ENCODE results near the gene ALDH18A1. TPM values are rescaled to one million over a fixed set of nuclear protein-coding genes. Genes with fewer than 3 reads are reported as not detected.

The ALDH18A1 gene
- total and polyA plus RNA-seq, 8 donors = 48.2 to 72.0 (median 58.1) TPM

GRCh38 chr10:95693668-95694534, 37.4 kb upstream of the ALDH18A1 start, which contains the start of gene TCTN3:
Gene TCTN3 (minus strand): TSS chr10:95693927. CDS start chr10:95693899, 28 bp downstream.
- peak; percentile 98 to 100 (median 99) for DNase-seq
- peak within 1 kb of the TSS; percentile 82 to 97 for H3K4me3 ChIP-seq
- peaks cover 0 to 11% of the 10 kb centered on the region in 2 donors for H3K36me3 ChIP-seq
- no peaks in the 10 kb centered on the region for H3K27me3 ChIP-seq
- H3K4me1 ChIP-seq = peaks cover 11 to 48% of the 10 kb centered on the region in 2 donors
- no peaks in the 10 kb centered on the region for H3K9me3 ChIP-seq
- intact Hi-C loops (cut with DNase I) = loop anchor here in 1 of 2 donors (10.0 kb wide), 1 partner anchor 151 kb away; no protein-coding TSS in a partner anchor
- peak; percentile 99 for ATAC-seq
- peak; percentile 99 to 100 for TF ChIP-seq CTCF (IDR thresholded peaks at IDR 0.05)
- H3K27ac ChIP-seq = peak within 1 kb of the TSS; percentile 35 to 82

- Histone ChIP-seq H3K36me3 (peaks cover 0 to 11% of the 10 kb centered on the region in 2 donors), H3K27ac (peak overlapping the region; percentile 35 to 82), H3K4me1 (peaks cover 11 to 46% of the 10 kb centered on the region in 2 donors), H3K27me3 (no peaks in the 10 kb centered on the region), H3K4me3 (peak overlapping the region; percentile 82 to 97), H3K9me3 (no peaks in the 10 kb centered on the region)
- TF ChIP-seq CTCF (IDR thresholded peaks at IDR 0.05) = no peak
- no peak for DNase-seq
- intact Hi-C loops (cut with DNase I) = loop anchor here in 1 of 2 donors (10.0 kb wide), 1 partner anchor 152 kb away; no protein-coding TSS in a partner anchor
- no peak for ATAC-seq
Measured at GRCh38 chr10:95693071-95693667, 36.7 kb upstream of the ALDH18A1 start.

GRCh38 chr10:95691281-95691680, 34.8 kb upstream of the ALDH18A1 start:
- Histone ChIP-seq H3K4me3 (no peak overlapping the region), H3K9me3 (no peaks in the 10 kb centered on the region), H3K27ac (no peak overlapping the region), H3K4me1 (peaks cover 11 to 32% of the 10 kb centered on the region in 2 donors), H3K36me3 (peaks cover 0 to 29% of the 10 kb centered on the region in 2 donors), H3K27me3 (no peaks in the 10 kb centered on the region)
- no peak for DNase-seq
- TF ChIP-seq CTCF (IDR thresholded peaks at IDR 0.05) = no peak
- intact Hi-C loops (cut with DNase I) = loop anchor here in 1 of 2 donors (10.0 kb wide), 1 partner anchor 154 kb away; no protein-coding TSS in a partner anchor
- no peak for ATAC-seq

- no peak for TF ChIP-seq CTCF (IDR thresholded peaks at IDR 0.05)
- Histone ChIP-seq H3K4me3 (no peak overlapping the region), H3K9me3 (no peaks in the 10 kb centered on the region), H3K36me3 (peaks cover 0 to 54% of the 10 kb centered on the region in 2 donors), H3K27me3 (no peaks in the 10 kb centered on the region), H3K4me1 (peaks cover 11 to 26% of the 10 kb centered on the region in 2 donors), H3K27ac (no peak overlapping the region)
- DNase-seq = no peak
- ATAC-seq = no peak
- intact Hi-C loops (cut with DNase I) = no loop called here
Measured at GRCh38 chr10:95688648-95689047, 32.1 kb upstream of the ALDH18A1 start.

- TF ChIP-seq CTCF (IDR thresholded peaks at IDR 0.05) = no peak
- intact Hi-C loops (cut with DNase I) = no loop called here
- Histone ChIP-seq H3K4me3 (no peak overlapping the region), H3K36me3 (peaks cover 5 to 88% of the 10 kb centered on the region in 2 donors), H3K9me3 (no peaks in the 10 kb centered on the region), H3K4me1 (no peaks in the 10 kb centered on the region), H3K27ac (no peak overlapping the region), H3K27me3 (no peaks in the 10 kb centered on the region)
- ATAC-seq = no peak
- DNase-seq = no peak
Measured at GRCh38 chr10:95683966-95684365, 27.5 kb upstream of the ALDH18A1 start.

Measured in left lung (tissue), 10 donors.